ENCODE results near the gene STXBP6. TPM values are rescaled to one million over a fixed set of nuclear protein-coding genes. Genes with fewer than 3 reads are reported as not detected.

Gene STXBP6
- total RNA-seq, 1 donor from 2014 or later = 0.63 TPM

DNA sequence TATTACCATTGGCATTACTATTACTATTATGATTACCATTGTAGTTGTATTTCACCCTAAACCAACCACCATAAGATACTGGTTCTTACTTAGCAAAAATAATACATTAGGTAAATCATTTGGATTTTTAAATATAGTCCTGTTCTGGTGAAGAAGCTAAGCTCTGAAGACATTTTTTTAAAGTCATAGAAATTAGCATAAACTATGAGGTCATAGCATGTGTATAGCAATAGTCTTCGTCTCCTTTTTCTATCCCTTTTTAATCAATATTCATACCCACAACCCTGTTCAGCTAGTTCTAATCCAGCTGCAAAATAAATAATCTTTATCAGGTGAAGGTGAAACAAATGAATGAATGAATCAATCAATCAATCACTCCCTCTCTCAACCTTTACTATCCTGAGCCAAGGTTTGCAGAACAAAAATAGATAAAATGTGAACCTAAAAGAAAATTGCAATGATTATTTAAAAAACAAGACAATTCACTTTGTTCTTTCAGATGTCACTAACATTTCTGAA, 134.5 kb downstream of the STXBP6 start:
- DNase-seq (ENCODE audit: low read depth) = no peak
- TF ChIP-seq, protein P1, sequence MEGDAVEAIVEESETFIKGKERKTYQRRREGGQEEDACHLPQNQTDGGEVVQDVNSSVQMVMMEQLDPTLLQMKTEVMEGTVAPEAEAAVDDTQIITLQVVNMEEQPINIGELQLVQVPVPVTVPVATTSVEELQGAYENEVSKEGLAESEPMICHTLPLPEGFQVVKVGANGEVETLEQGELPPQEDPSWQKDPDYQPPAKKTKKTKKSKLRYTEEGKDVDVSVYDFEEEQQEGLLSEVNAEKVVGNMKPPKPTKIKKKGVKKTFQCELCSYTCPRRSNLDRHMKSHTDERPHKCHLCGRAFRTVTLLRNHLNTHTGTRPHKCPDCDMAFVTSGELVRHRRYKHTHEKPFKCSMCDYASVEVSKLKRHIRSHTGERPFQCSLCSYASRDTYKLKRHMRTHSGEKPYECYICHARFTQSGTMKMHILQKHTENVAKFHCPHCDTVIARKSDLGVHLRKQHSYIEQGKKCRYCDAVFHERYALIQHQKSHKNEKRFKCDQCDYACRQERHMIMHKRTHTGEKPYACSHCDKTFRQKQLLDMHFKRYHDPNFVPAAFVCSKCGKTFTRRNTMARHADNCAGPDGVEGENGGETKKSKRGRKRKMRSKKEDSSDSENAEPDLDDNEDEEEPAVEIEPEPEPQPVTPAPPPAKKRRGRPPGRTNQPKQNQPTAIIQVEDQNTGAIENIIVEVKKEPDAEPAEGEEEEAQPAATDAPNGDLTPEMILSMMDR (conservative IDR thresholded peaks at IDR 0.05; ENCODE audit: low read depth, low read length) = no peak
- H3K4me3 ChIP-seq (ENCODE audit: low read depth, low read length) = no peak overlapping the region

DNA sequence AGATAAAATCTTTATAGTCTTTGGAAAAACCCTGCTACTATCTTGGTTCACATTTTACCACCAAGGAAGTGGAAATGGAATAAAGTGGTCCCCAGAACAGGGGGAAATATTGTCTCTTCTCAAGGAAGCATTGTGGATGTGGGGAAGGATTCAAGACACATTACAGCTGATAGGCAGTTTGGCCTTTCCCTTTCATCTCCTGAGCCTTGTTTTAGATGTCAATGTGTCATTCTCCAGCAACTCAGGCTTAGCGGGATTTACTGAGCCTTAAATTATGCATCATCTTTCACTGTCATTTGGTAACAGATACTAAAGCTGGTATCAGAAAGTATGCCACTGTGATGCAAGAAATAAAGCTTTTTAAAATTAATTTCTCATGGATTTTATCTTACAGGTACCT, 136.2 kb downstream of the STXBP6 start:
- TF ChIP-seq, protein P1 (conservative IDR thresholded peaks at IDR 0.05; ENCODE audit: low read depth, low read length) = no peak
- H3K4me3 ChIP-seq (ENCODE audit: low read depth, low read length) = no peak overlapping the region
- no peak for DNase-seq (ENCODE audit: low read depth)

DNA sequence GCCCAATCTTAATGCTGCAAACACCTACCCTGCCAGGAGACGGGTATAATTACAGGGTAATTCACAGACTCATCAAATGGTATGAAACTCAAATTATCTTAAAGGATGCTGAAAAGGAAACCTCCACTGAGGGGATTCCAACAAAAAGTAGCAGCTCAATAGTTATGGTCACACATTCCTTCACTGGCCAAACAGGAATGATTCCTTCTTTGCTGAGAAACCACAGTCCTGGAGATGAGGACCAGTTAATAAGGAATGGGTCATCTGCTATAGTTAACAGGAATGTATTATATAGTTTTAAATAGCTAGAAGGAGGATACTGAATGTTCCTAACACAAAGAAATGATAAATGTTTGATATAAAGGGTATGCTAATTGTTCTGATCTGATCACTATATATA, 136.9 kb downstream of the STXBP6 start:
- H3K4me3 ChIP-seq (ENCODE audit: low read depth, low read length) = no peak overlapping the region
- TF ChIP-seq, protein P1 (conservative IDR thresholded peaks at IDR 0.05; ENCODE audit: low read depth, low read length) = no peak
- no peak for DNase-seq (ENCODE audit: low read depth)

DNA sequence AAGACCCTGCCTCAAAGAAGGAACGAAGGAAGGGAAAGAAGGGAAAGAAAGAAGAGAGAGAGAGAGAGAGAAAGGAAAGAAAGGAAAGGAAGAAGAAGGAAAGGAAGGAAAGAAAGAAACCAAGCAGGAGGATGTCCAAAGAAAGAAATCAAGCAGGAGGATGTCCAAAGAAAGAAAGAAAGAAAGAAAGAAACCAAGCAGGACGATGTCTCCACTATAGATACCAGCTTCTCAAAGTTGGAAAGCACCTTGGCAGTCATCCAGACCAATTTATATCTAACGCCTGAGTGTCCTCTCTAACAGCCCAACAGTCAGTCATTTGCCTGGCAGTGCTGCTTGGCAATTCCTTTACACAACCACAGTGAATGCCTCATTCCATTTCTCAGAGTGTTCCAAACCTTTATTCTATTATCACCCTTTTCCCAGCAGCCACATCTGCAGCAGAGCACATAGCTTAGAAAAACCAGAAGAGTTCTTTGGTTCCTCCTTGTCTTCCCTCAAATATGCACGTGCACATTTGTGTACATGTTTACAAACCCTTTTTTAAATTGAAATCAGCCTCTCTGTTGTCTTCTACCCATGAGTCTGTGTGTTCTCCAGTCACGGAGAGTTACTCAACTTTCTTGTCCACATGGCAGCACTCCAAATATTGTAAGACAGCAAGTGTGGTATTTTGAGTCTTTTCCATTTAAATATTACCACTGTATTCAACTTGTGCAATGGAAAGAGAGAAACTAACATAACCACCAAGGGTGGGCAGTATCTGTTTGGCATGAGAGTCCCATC, 138.4 kb downstream of the STXBP6 start:
- DNase-seq (ENCODE audit: low read depth) = peak; percentile 52
- H3K4me3 ChIP-seq (ENCODE audit: low read depth, low read length) = peak overlapping the region; percentile 19
- TF ChIP-seq, protein P1 (conservative IDR thresholded peaks at IDR 0.05; ENCODE audit: low read depth, low read length) = no peak

DNA sequence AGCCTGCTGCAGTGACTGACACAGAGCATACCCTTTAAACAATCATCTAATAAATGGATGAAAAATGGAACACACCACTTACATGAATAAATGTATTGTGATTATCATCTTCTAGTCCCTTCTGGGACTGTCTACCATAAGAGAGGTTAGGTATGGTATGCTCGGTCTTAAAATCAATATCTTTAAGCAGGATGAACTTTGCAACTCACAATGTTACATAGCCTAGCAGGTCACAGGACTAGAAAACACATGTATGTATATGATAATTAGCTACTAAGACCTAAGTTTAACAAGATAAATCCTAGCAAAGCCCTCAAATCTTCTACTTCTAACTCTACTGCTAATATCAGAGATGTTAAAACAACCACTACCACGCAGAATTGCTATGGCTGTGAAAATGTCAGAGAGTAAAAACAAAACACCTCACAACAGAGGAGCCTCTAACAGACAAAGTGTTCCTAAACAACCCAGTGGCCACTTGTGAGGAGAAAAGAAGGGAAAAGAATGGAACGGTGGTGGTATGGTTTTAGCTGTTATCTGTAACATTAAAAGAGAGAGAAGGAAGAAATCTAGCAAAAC, 139.4 kb downstream of the STXBP6 start:
- DNase-seq (ENCODE audit: low read depth) = no peak
- H3K4me3 ChIP-seq (ENCODE audit: low read depth, low read length) = no peak overlapping the region
- TF ChIP-seq, protein P1 (conservative IDR thresholded peaks at IDR 0.05; ENCODE audit: low read depth, low read length) = no peak

DNA sequence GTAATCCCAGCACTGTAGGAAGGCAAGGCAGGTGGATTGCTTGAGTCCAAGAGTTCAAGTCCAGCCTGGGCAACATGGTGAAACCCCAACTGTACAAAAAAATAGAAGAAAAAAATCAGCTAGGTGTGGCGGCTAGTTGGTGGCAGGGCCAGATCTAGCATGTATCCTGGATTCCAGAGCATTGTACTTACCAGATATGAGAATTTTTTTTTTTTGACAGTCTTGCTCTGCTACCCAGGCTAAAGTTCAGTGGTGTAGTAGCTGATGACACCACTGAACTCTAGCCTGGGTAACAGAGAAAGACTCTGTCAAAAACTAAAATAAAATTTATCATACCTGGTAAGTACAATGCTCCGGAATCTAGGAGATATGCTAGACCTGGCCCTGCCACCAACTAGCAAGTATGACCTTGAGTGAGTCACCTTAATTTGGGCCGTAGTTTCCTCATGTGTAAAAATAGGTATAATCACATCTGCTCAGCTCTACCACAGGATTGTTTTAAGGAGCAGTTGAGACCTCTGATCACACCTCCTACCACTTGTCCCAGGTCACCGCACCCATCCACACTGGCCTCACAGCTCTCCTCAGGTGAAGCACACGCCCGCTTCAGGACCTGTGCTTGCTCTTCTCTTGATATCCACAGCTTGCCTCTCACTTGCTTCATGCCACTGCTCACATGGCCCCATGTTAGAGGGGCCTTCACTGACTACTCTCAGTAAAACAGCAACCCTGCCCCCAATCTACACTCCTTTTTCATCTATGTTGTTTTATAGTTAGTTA, 140.2 kb downstream of the STXBP6 start:
- DNase-seq (ENCODE audit: low read depth) = no peak
- TF ChIP-seq, protein P1 (conservative IDR thresholded peaks at IDR 0.05; ENCODE audit: low read depth, low read length) = no peak
- H3K4me3 ChIP-seq (ENCODE audit: low read depth, low read length) = no peak overlapping the region
